GM23338 (cell line): ENCODE data around the gene GRID1.

Source experiments
- CREB1 ChIP-seq: fragments of 250-450 bp; sonication (Bioruptor Pico); IDR thresholded peaks from 2 replicates; pipeline ENCODE4 v1.5.0; 2020; ENCODE audit warnings: low read depth, mild to moderate bottlenecking, moderate library complexity
- CTCF ChIP-seq, 2 experiments: fragments of 200-600 bp in 1 of 2; sonication (generic) in 1 of 2; conservative IDR thresholded peaks; 2 replicates each; pipeline versions ENCODE4 v1.5.1 to v1.6.1; 2016 to 2017; ENCODE audit warnings: antibody characterized with exemption in 2 of 2, low read depth in 2 of 2, mild to moderate bottlenecking in 2 of 2, moderate library complexity in 1 of 2
- EZH2 ChIP-seq: fragments of 200-600 bp; sonication (generic); IDR thresholded peaks from one replicate; pipeline ENCODE4 v1.8.0; 2017; ENCODE audit warnings: antibody characterized with exemption, mild to moderate bottlenecking, low read depth; ENCODE audit not compliant: unreplicated experiment
- EZH2phosphoT487 ChIP-seq: fragments of 200-600 bp; sonication (generic); IDR thresholded peaks from one replicate; pipeline ENCODE4 v1.8.1; 2018; ENCODE audit warnings: antibody characterized with exemption; ENCODE audit not compliant: unreplicated experiment
- JUNB ChIP-seq: IDR thresholded peaks from one replicate; pipeline ENCODE4 v1.6.1; 2016; ENCODE audit warnings: antibody characterized with exemption; ENCODE audit not compliant: unreplicated experiment
- NANOG ChIP-seq: IDR thresholded peaks from 2 replicates; pipeline ENCODE4 v1.6.1; 2016; ENCODE audit warnings: antibody characterized with exemption, borderline replicate concordance
- POLR2AphosphoS5 ChIP-seq: IDR thresholded peaks from 2 replicates; pipeline ENCODE4 v1.6.1; 2016; ENCODE audit warnings: antibody characterized with exemption, low read depth
- REST ChIP-seq: IDR thresholded peaks from one replicate; pipeline ENCODE4 v1.6.1; 2018; ENCODE audit warnings: antibody characterized with exemption; ENCODE audit not compliant: unreplicated experiment
- ZNF114 ChIP-seq: fragments of 250-450 bp; sonication (Bioruptor Pico); IDR thresholded peaks from 2 replicates; pipeline ENCODE4 v1.5.0; 2020; ENCODE audit warnings: mild to moderate bottlenecking, moderate library complexity

GRCh38 chr10:86321568-86321967 is 45.0 kb downstream of the GRID1 start:
- TF ChIP-seq CTCF (conservative IDR thresholded peaks at IDR 0.05; ENCODE audit: low read depth in 2 of 2), result no peak
- no peak for TF ChIP-seq POLR2AphosphoS5
- no peak for TF ChIP-seq ZNF114 (CRISPR knock-in tag)
- TF ChIP-seq CREB1, result no peak
- no peak for TF ChIP-seq EZH2phosphoT487
- TF ChIP-seq EZH2, result no peak
- TF ChIP-seq REST, result no peak
- no peak for TF ChIP-seq JUNB
- no peak for TF ChIP-seq NANOG
